HG03432 (cell line): ENCODE results near the gene DNAJC16.
"Not testable (repeated sequence)": the region's sequence is repeated elsewhere in the genome, so short reads cannot be mapped to it uniquely, and the experiment has no call there.

Experiments used
- ATAC-seq: cut with Tn5 transposase; IDR thresholded peaks from one replicate; pipeline ENCODE4 v1.9.1; 2021; ENCODE audit warnings: mild to moderate bottlenecking, moderate library complexity; ENCODE audit not compliant: unreplicated experiment

DNAJC16 gene

GRCh38 chr1:15506831-15507230 is 19.8 kb upstream of the DNAJC16 start:
- no peak for ATAC-seq

DNA sequence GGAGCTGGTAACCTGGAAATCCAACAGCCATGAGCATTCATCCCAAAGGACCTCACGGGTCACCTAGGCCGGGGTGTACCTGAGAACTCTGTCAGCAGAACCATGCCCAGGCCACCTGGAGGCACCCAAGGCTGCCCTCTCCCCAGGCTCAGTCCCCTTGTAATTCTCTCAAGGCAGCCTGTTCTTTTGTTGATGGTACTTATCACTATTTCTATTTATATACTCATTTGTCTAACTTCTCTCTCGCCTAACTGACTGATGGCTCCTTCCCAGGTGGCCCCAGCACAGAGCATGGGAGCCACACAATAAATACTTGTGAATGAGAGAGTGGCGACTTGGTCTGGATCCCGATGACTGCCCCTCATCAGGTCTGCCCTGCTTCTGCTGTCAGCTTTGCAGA is 19.4 kb upstream of the DNAJC16 start:
- no peak for ATAC-seq

- no peak for ATAC-seq
Measured at GRCh38 chr1:15508700-15509487, 17.8 kb upstream of the DNAJC16 start.

DNA sequence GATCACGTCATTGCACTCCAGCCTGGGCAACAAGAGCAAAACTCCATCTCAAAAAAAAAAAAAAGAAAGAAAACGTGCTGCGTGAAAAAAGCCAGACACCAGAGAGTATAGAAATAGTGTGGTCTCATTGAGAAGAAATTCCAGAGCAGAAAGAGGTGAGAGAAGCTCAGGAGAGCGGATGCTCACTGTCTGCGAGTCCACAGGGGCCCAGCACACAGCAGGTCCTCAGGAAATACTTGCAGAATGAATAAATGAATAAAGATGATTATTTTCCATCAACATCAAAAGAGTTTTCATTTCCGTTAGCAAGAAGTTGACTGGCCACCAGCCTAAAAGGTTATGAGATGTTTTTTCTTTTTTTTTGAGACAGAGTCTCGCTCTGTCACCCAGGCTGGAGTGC is 17.1 kb upstream of the DNAJC16 start:
- ATAC-seq: no peak

DNA sequence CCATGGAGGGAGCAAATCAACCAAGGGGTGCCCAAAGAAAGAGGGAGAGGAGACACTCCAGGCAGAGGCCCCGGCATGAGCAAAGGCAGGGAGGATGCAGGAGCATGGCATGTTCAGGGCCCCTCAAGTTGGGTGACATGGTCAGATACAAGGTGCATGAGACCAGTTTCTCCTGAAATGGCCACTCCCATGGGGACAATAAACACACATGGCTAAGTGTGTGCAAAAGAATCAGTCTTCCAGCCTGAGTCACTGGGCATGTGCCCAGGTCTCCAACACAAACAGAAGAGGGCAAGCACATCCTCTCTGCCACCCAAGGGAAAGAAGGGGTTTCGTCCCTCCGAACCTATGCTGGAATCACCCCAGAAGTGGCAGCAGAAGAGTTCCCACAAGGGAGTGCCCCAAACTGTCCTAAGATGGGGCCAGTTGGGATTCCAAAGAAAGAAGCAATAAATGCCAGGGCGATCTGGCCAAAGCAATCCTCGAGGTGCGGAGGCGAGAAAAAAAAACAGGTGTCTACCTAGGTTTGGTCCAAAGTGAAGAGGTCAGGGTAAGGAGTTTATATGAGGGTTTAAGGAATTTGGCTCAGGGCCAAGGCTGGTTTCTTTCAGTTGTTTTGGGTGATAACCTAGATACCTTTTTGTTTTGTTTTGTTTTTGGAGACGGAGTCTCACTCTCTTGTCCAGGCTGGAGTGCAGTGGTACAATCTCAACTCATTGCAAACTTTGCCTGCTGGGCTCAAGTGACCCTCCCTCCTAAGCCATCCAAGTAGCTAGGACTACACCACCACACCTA is 15.8 kb upstream of the DNAJC16 start:
- ATAC-seq: no peak

- no peak for ATAC-seq
Measured at GRCh38 chr1:15513192-15513591, 13.5 kb upstream of the DNAJC16 start.

DNA sequence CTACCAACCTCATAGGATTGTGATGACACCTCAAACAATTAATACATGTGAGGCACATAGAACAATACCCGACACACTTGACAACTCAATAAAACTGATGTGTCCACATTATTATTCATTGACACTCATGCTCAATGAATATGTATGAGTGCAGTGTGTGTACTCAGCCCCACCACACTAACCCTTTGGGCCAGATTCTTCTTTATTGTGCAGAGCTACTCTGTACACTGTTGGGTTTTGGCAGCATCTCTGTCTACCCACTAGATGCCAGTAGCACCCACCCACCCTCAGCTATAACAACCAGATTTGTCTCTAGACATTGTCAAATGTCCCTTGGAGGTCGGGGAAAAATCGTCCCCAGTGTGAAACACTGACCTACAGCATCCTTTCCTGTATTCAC is 12.7 kb upstream of the DNAJC16 start:
- ATAC-seq: no peak

GRCh38 chr1:15514557-15514956 is 12.1 kb upstream of the DNAJC16 start:
- not testable (repeated sequence) for ATAC-seq

- ATAC-seq: no peak
Measured at GRCh38 chr1:15515022-15515663, 11.5 kb upstream of the DNAJC16 start.

- no peak for ATAC-seq
Measured at GRCh38 chr1:15519625-15520024, 7.0 kb upstream of the DNAJC16 start.

- ATAC-seq: not testable (repeated sequence)
Measured at GRCh38 chr1:15521206-15521906, 5.3 kb upstream of the DNAJC16 start.

DNA sequence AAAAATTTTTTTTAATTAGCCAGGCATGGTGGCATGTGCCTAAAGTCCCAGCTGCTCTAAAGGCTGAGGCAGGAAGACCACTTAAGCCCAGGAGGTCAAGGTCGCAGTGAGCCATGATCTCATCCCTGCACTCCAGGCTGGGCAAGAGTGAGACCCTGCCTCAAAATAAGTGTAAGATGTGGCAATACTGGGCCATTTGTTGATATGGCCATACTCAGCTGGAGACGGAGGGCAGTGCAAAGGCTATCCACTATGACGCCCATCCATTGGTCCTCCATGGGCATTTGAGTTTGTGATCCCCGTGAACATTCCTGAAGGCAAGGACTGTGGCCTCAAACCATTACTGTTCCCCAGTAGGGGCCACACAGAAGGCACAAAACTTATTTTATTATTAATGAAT is 4.1 kb upstream of the DNAJC16 start:
- no peak for ATAC-seq

GRCh38 chr1:15523104-15524020 is 3.3 kb upstream of the DNAJC16 start:
- ATAC-seq: no peak

DNA sequence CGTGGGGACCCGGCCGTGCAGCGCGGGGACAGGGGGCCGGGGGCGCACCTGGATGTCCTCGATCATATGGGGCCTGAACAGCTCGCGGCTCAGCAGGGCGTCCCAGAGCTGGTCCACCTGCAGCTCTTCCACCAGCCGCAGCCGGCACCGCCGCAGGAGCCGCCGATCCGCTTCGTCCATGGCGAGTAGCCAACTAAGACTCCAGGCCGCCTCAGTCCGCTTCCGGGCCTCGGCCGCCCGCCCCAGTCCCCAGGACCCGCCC is 2.7 kb upstream of the DNAJC16 start, which contains the start of gene CASP9:
Gene CASP9, minus strand, starts transcription at position 195 of the 262 bp plus-strand sequence. Its CDS starts 15 bp downstream, at position 180.
- no peak for ATAC-seq

GRCh38 chr1:15524283-15525049 is 2.2 kb upstream of the DNAJC16 start:
- ATAC-seq: peak; percentile 44

DNA sequence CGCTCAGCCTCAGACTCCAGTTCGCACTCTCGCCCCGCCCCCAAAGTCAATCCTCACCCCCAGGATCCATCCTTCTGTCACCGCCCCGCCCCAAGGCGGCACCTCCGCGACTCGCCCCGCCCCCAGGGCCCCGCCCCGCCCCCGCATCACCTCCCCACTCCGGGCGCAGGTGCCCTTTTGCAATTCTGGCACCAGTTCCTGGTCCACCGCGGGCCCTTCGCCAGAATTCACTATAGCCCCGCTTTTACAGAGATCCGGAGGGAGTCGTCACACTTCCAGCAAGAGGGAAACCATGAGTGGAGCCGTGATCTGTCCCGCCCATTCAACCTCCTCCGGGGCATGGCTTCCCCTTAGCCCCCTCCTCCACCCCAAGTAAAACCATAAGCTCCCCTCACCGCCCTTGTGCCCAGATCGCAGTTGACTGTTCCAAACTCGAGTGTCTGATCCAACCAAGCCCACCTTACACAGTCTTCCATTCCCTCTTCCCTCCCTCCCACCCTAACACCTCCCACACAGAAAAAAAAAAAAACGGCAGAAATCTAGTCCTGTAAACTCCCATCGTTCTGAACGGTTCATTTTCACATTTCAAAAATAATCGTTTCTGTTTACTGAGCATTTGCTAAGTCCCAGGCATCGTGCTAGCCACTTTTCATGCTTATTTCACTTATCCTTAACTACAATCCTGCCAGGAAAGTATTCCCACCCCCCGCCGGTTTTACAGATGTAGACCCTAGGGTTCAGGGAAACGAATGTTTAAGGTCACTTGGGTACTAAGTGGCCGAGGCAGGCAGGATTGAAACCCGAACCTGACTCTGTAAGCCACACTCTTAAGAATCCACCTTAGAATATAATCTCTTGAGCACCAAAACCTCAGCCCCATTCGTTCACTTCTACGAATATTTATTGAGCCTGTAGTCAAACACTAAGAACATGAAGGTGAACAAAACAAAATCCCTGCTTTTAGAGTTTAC is 1.3 kb upstream of the DNAJC16 start:
- ATAC-seq: peak; percentile 42

GRCh38 chr1:15526021-15526489 is 593 bp upstream of the DNAJC16 start:
- ATAC-seq: no peak

GRCh38 chr1:15531003-15531402 is 4.4 kb downstream of the DNAJC16 start:
- ATAC-seq: no peak
